Esophagus (tissue), 2 donors: ENCODE measurements around the gene STMP1. TPM values are rescaled to one million over a fixed set of nuclear protein-coding genes. Genes with fewer than 3 reads are reported as not detected.

ENCODE experiments used
- H3K27ac ChIP-seq, 2 donors: one replicate each; pipeline ENCODE4 v1.5.1; 2013; ENCODE audit warnings: low read depth in 2 of 2, mild to moderate bottlenecking in 2 of 2, inconsistent platforms in 1 of 2, low read length in 1 of 2, moderate library complexity in 1 of 2
- H3K27me3 ChIP-seq, 2 donors: one replicate each; pipeline ENCODE4 v1.6.1; 2013; ENCODE audit warnings: low read length in 2 of 2, control low read depth in 1 of 2, mild to moderate bottlenecking in 1 of 2; ENCODE audit not compliant: insufficient read depth in 2 of 2, control insufficient read depth in 1 of 2
- H3K36me3 ChIP-seq, 2 donors: one replicate each; pipeline ENCODE4 v1.6.1; 2013; ENCODE audit warnings: low read length in 1 of 2; ENCODE audit not compliant: control insufficient read depth in 2 of 2, insufficient read depth in 2 of 2
- H3K4me1 ChIP-seq, 2 donors: one replicate each; pipeline ENCODE4 v1.6.1; 2013; ENCODE audit warnings: low read length in 1 of 2; ENCODE audit not compliant: control insufficient read depth in 2 of 2, insufficient read depth in 2 of 2
- H3K4me3 ChIP-seq, 2 donors: one replicate each; pipeline ENCODE4 v1.5.1; 2013; ENCODE audit warnings: low read length in 2 of 2, mild to moderate bottlenecking in 2 of 2, low read depth in 1 of 2, moderate library complexity in 1 of 2
- H3K9me3 ChIP-seq, 2 donors: one replicate each; pipeline ENCODE4 v1.6.1; 2013; ENCODE audit warnings: mild to moderate bottlenecking in 2 of 2, low read depth in 1 of 2, low read length in 1 of 2, moderate library complexity in 1 of 2; ENCODE audit not compliant: control insufficient read depth in 2 of 2, insufficient read depth in 1 of 2
- WGBS, 2 donors: extraction: QIAGEN DNeasy Blood & Tissue Kit; methylation state at CpG; one replicate each; pipeline ENCODE4 v1.1.7; 2013; 5-methylcytosine and 5-hydroxymethylcytosine counted together
- polyA plus RNA-seq, 2 donors: library from polyadenylated mRNA; stranded (reverse); fragments of 200-250 nt; gene quantifications; one replicate each; pipeline ENCODE4 v1.2.3, GENCODE V29; 2013
- donor health status: healthy with polysubstance abuse.
- donor health status: Bipolar disorder and iron deficiency.

Gene STMP1
- polyA plus RNA-seq, 2 donors, result 31.4 to 48.1 TPM

- 38 to 53% methylated on average over 7 of the region's 7 CpGs for WGBS, 2 donors
- peaks cover 4 to 15% of the 10 kb centered on the region in 2 donors for H3K4me1 ChIP-seq
- no peaks in the 10 kb centered on the region for H3K27me3 ChIP-seq
- no peaks in the 10 kb centered on the region for H3K36me3 ChIP-seq
- H3K4me3 ChIP-seq, result no peak overlapping the region
- peak overlapping the region; percentile 87 to 94 for H3K27ac ChIP-seq
- H3K9me3 ChIP-seq, result no peaks in the 10 kb centered on the region
These were observed 44.7 kb downstream of the STMP1 start for GRCh38 chr7:135706858-135707569.

GRCh38 chr7:135707570-135707966, 45.3 kb downstream of the STMP1 start:
- peaks cover 4 to 15% of the 10 kb centered on the region in 2 donors for H3K4me1 ChIP-seq
- WGBS, 2 donors, result 68 to 72% methylated on average over 5 of the region's 5 CpGs
- no peaks in the 10 kb centered on the region for H3K36me3 ChIP-seq
- H3K4me3 ChIP-seq, result no peak overlapping the region
- H3K27ac ChIP-seq, result peak overlapping the region; percentile 87 to 94
- no peaks in the 10 kb centered on the region for H3K9me3 ChIP-seq
- no peaks in the 10 kb centered on the region for H3K27me3 ChIP-seq

- Histone ChIP-seq H3K4me3 (no peak overlapping the region), H3K27me3 (no peaks in the 10 kb centered on the region), H3K27ac (peak overlapping the region; percentile 65 to 94), H3K9me3 (no peaks in the 10 kb centered on the region), H3K4me1 (peaks cover 4 to 15% of the 10 kb centered on the region in 2 donors), H3K36me3 (no peaks in the 10 kb centered on the region)
- 88 to 92% methylated on average over 14 of the region's 14 CpGs for WGBS, 2 donors
These were observed 45.7 kb downstream of the STMP1 start for GRCh38 chr7:135708041-135708440.

GRCh38 chr7:135709508-135709907, 47.2 kb downstream of the STMP1 start:
- H3K27me3 ChIP-seq, result no peaks in the 10 kb centered on the region
- no peak overlapping the region for H3K27ac ChIP-seq
- peaks cover 4 to 19% of the 10 kb centered on the region in 2 donors for H3K4me1 ChIP-seq
- H3K4me3 ChIP-seq, result no peak overlapping the region
- H3K9me3 ChIP-seq, result no peaks in the 10 kb centered on the region
- H3K36me3 ChIP-seq, result no peaks in the 10 kb centered on the region
- 91 to 92% methylated on average over 3 of the region's 3 CpGs for WGBS, 2 donors

- H3K36me3 ChIP-seq, result no peaks in the 10 kb centered on the region
- H3K9me3 ChIP-seq, result no peaks in the 10 kb centered on the region
- H3K27ac ChIP-seq, result no peak overlapping the region
- H3K27me3 ChIP-seq, result no peaks in the 10 kb centered on the region
- 44 to 47% methylated on average over 11 of the region's 11 CpGs for WGBS, 2 donors
- no peak overlapping the region for H3K4me3 ChIP-seq
- H3K4me1 ChIP-seq, result peaks cover 4 to 17% of the 10 kb centered on the region in 2 donors
These were observed 48.3 kb downstream of the STMP1 start for GRCh38 chr7:135710417-135711138.

GRCh38 chr7:135711139-135711469, 48.8 kb downstream of the STMP1 start:
- peaks cover 4 to 11% of the 10 kb centered on the region in 2 donors for H3K4me1 ChIP-seq
- no peaks in the 10 kb centered on the region for H3K9me3 ChIP-seq
- no peak overlapping the region for H3K4me3 ChIP-seq
- H3K27ac ChIP-seq, result no peak overlapping the region
- H3K36me3 ChIP-seq, result no peaks in the 10 kb centered on the region
- 58 to 65% methylated on average over 8 of the region's 8 CpGs for WGBS, 2 donors
- H3K27me3 ChIP-seq, result no peaks in the 10 kb centered on the region

GRCh38 chr7:135712182-135712782, 50.0 kb downstream of the STMP1 start:
- Histone ChIP-seq H3K27me3 (no peaks in the 10 kb centered on the region), H3K4me1 (peaks cover 4 to 10% of the 10 kb centered on the region in 2 donors), H3K4me3 (no peak overlapping the region), H3K27ac (no peak overlapping the region), H3K9me3 (no peaks in the 10 kb centered on the region), H3K36me3 (no peaks in the 10 kb centered on the region)
- WGBS, 2 donors, result 59 to 70% methylated on average over 4 of the region's 4 CpGs

GRCh38 chr7:135712796-135713195, 50.5 kb downstream of the STMP1 start:
- WGBS, 2 donors, result 71 to 72% methylated on average over 7 of the region's 7 CpGs
- H3K27me3 ChIP-seq, result no peaks in the 10 kb centered on the region
- no peaks in the 10 kb centered on the region for H3K9me3 ChIP-seq

GRCh38 chr7:135713836-135714470, 51.6 kb downstream of the STMP1 start:
- Histone ChIP-seq H3K27ac (no peak overlapping the region), H3K36me3 (no peaks in the 10 kb centered on the region), H3K9me3 (no peaks in the 10 kb centered on the region), H3K27me3 (no peaks in the 10 kb centered on the region), H3K4me1 (peaks cover 0 to 4% of the 10 kb centered on the region in 2 donors), H3K4me3 (no peak overlapping the region)
- WGBS, 2 donors, result 70 to 71% methylated on average over 4 of the region's 4 CpGs

More at GRCh38 chr7:135712796-135713195, 50.5 kb downstream of the STMP1 start:
- H3K27ac ChIP-seq, result no peak overlapping the region
- no peak overlapping the region for H3K4me3 ChIP-seq
- H3K4me1 ChIP-seq, result peaks cover 4 to 8% of the 10 kb centered on the region in 2 donors
- no peaks in the 10 kb centered on the region for H3K36me3 ChIP-seq
